Esophagus muscularis mucosa (tissue), 4 donors: Measurements from ENCODE around the gene AGBL1. TPM values are rescaled to one million over a fixed set of nuclear protein-coding genes. Genes with fewer than 3 reads are reported as not detected.

Source experiments
- DNase-seq: peaks from one replicate; pipeline ENCODE4 v3.0.0-alpha.2; 2017; ENCODE audit errors: extremely low spot score
- H3K27ac ChIP-seq, 4 donors: fragments of 200-600 bp; sonication (generic); replicated peaks in 1 of 4; 1 replicate in 3 of 4; 2 replicates in 1 of 4; pipeline ENCODE4 v1.5.1; 2016 to 2019; ENCODE audit warnings: mild to moderate bottlenecking in 1 of 4
- H3K27me3 ChIP-seq, 4 donors: fragments of 200-600 bp; sonication (generic); one replicate each; pipeline versions ENCODE4 v1.5.1 to v1.6.0; 2016 to 2019
- H3K36me3 ChIP-seq, 4 donors: fragments of 200-600 bp; sonication (generic); one replicate each; pipeline ENCODE4 v1.5.1; 2016 to 2019
- H3K4me1 ChIP-seq, 4 donors: fragments of 200-600 bp; sonication (generic); one replicate each; pipeline ENCODE4 v1.5.1; 2016 to 2019
- H3K4me3 ChIP-seq, 4 donors: fragments of 200-600 bp; sonication (generic); 1 replicate in 2 of 4; 2 replicates in 2 of 4; pipeline ENCODE4 v1.5.1; 2016 to 2019; ENCODE audit warnings: mild to moderate bottlenecking in 4 of 4, moderate library complexity in 1 of 4
- H3K9me3 ChIP-seq, 4 donors: fragments of 200-600 bp; sonication (generic); 1 replicate in 3 of 4; 2 replicates in 1 of 4; pipeline ENCODE4 v1.5.1; 2016 to 2019
- EP300 ChIP-seq: sonication (generic); formaldehyde crosslinking; IDR thresholded peaks from one replicate; pipeline ENCODE4 v1.6.1; 2017; ENCODE audit warnings: antibody characterized with exemption
- POLR2A ChIP-seq: fragments of 450-650 bp; IDR thresholded peaks from one replicate; pipeline ENCODE4 v1.6.1; 2017; ENCODE audit warnings: antibody characterized with exemption, moderate library complexity, mild to moderate bottlenecking, low read depth
- POLR2AphosphoS5 ChIP-seq, 2 donors: sonication (generic); formaldehyde crosslinking; IDR thresholded peaks; one replicate each; pipeline ENCODE4 v1.6.1; 2017; ENCODE audit warnings: antibody characterized with exemption in 2 of 2
- WGBS: methylation state at CpG from one replicate; pipeline ENCODE4 v1.1.5; 2018; 5-methylcytosine and 5-hydroxymethylcytosine counted together
- intact Hi-C: fragments of 100-400 bp; cut with DNase I; formaldehyde crosslinking; loops from one replicate; pipeline ENCODE4 v1.15.1; 2023
- total RNA-seq, 4 donors: library from RNA; depleted of rRNA; stranded (reverse); fragments of >200 nt; gene quantifications; one replicate each; pipeline versions ENCODE4 v1.1.0 to v1.2.1, GENCODE V29; 2016
- TF ChIP-seq, protein P1 (sequence below), 3 experiments: fragments of 200-600 bp in 2 of 3; fragments of 450-650 bp in 1 of 3; sonication (generic) in 2 of 3; IDR thresholded peaks; one replicate each; pipeline ENCODE4 v1.5.1; 2017 to 2019; ENCODE audit warnings: antibody characterized with exemption in 3 of 3, mild to moderate bottlenecking in 2 of 3, moderate library complexity in 1 of 3

The AGBL1 gene
- total RNA-seq, 4 donors from 2014 or later, result 0.06 TPM; not detected in 3

DNA sequence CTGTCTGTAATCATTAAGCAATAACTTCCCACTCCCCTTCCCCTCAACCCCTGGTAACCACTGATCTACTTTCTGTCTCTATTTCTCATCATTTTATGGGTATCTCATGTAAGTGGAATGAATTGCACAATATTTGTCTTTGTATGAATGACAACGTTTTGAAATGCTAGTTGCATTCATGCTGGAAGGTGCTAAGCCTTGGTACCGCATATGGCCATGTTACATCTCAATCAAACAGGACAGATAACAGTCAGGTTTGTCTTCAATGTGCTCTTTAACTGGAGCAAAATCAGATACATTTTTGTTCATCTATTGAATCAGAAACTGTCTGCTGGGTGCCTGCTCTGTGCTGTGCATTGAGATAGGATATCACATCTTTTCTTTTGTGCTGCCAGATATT is 134.2 kb downstream of the AGBL1 start:
- no peaks in the 10 kb centered on the region for H3K4me1 ChIP-seq
- H3K4me3 ChIP-seq, result no peak overlapping the region
- intact Hi-C loops, result no loop called here
- no peaks in the 10 kb centered on the region for H3K36me3 ChIP-seq
- DNase-seq, result no peak
- H3K27ac ChIP-seq, result no peak overlapping the region
- WGBS, result 78% methylated on average over 2 of the region's 2 CpGs
- TF ChIP-seq, protein P1, sequence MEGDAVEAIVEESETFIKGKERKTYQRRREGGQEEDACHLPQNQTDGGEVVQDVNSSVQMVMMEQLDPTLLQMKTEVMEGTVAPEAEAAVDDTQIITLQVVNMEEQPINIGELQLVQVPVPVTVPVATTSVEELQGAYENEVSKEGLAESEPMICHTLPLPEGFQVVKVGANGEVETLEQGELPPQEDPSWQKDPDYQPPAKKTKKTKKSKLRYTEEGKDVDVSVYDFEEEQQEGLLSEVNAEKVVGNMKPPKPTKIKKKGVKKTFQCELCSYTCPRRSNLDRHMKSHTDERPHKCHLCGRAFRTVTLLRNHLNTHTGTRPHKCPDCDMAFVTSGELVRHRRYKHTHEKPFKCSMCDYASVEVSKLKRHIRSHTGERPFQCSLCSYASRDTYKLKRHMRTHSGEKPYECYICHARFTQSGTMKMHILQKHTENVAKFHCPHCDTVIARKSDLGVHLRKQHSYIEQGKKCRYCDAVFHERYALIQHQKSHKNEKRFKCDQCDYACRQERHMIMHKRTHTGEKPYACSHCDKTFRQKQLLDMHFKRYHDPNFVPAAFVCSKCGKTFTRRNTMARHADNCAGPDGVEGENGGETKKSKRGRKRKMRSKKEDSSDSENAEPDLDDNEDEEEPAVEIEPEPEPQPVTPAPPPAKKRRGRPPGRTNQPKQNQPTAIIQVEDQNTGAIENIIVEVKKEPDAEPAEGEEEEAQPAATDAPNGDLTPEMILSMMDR (IDR thresholded peaks at IDR 0.05), result no peak
- TF ChIP-seq EP300 (no peak), POLR2AphosphoS5 (IDR thresholded peaks at IDR 0.05) (no peak), POLR2A (no peak)
- no peaks in the 10 kb centered on the region for H3K27me3 ChIP-seq
- peaks cover 0 to 45% (median 20%) of the 10 kb centered on the region in 4 donors for H3K9me3 ChIP-seq

DNA sequence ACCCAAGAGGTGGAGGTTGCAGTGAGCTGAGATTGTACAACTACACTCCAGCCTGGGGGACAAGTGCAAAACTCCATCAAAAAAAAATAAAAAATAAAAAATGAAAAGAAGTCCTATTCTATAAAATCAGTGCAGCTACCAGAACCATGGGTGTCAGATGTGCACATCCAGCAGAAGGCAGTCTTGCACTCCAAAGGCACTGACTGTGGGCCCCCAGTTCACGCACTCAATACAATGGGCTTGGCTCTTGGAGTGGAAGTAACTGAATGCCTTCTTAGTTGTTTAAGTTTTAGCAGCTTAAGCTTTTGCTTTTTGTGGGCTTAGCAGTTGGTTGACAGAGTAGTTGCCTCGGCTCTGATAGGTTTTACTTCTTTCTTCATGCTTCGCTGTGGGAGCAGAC is 141.4 kb downstream of the AGBL1 start:
- Histone ChIP-seq H3K27ac (no peak overlapping the region), H3K36me3 (no peaks in the 10 kb centered on the region), H3K4me3 (no peak overlapping the region), H3K27me3 (no peaks in the 10 kb centered on the region), H3K9me3 (peaks cover 0 to 27% (median 9%) of the 10 kb centered on the region in 4 donors), H3K4me1 (no peaks in the 10 kb centered on the region)
- no peak for TF ChIP-seq EP300
- TF ChIP-seq POLR2AphosphoS5 (IDR thresholded peaks at IDR 0.05), result no peak
- TF ChIP-seq, protein P1 (IDR thresholded peaks at IDR 0.05), result no peak
- TF ChIP-seq POLR2A, result no peak
- DNase-seq, result no peak
- intact Hi-C loops, result no loop called here
- 88% methylated on average over 3 of the region's 3 CpGs for WGBS

DNA sequence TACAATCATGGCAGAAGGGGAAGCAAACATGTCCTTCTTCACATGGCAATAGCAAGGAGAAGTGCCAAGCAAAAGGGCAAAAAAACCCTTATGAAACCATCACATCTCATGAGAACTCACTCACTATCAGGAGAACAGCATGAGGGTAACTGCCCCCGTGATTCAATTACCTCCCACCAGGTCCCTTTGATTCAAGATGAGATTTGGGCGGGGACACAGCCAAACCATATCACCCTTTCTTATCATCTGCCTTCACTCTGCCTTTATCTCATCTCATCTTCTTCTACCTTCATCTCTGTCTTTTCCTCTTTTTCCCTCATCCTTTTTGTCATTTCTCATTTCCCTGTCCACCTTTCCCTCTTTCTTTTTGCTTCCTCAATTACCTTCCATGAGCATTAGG is 149.6 kb downstream of the AGBL1 start:
- intact Hi-C loops, result no loop called here
- no peaks in the 10 kb centered on the region for H3K9me3 ChIP-seq
- peaks cover 0 to 14% (median 0%) of the 10 kb centered on the region in 4 donors for H3K27me3 ChIP-seq
- H3K4me3 ChIP-seq, result no peak overlapping the region
- no peak overlapping the region for H3K27ac ChIP-seq
- WGBS, result 79% methylated on average over 2 of the region's 2 CpGs
- peaks cover 0 to 15% (median 9%) of the 10 kb centered on the region in 4 donors for H3K4me1 ChIP-seq
- TF ChIP-seq, protein P1 (IDR thresholded peaks at IDR 0.05), result no peak
- TF ChIP-seq POLR2AphosphoS5 (IDR thresholded peaks at IDR 0.05) (no peak), EP300 (no peak), POLR2A (no peak)
- DNase-seq, result no peak
- H3K36me3 ChIP-seq, result no peaks in the 10 kb centered on the region

DNA sequence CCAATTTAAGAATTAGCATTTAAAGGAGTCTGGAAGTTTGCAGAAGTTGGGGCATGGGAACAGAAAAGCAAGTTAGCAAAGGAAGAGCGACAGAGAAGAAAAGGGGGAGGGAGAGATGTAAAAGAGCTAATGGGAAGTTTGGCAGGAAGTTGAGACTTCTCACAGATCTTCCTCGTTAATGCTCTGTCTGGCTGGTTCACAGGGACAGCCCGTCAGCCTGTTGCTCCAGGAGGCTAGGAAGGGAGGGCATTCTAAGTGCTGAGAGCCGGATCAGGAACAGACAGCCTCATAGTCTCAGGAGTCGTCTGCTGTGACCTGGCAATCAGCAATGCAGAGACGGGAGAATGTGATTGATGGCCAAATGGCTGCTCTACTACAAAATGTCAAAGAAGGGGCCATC is 150.3 kb downstream of the AGBL1 start:
- intact Hi-C loops, result no loop called here
- no peak for TF ChIP-seq EP300
- TF ChIP-seq, protein P1 (IDR thresholded peaks at IDR 0.05), result no peak
- no peak for TF ChIP-seq POLR2A
- no peak for TF ChIP-seq POLR2AphosphoS5 (IDR thresholded peaks at IDR 0.05)
- DNase-seq, result no peak
- no peaks in the 10 kb centered on the region for H3K9me3 ChIP-seq
- H3K4me3 ChIP-seq, result no peak overlapping the region
- WGBS, result 54% methylated on average over 6 of the region's 6 CpGs
- no peak overlapping the region for H3K27ac ChIP-seq
- H3K27me3 ChIP-seq, result peaks cover 0 to 14% (median 0%) of the 10 kb centered on the region in 4 donors
- no peaks in the 10 kb centered on the region for H3K36me3 ChIP-seq
- peaks cover 0 to 15% (median 9%) of the 10 kb centered on the region in 4 donors for H3K4me1 ChIP-seq
